ENCODE data around the gene VPS9D1.

Gene VPS9D1

DNA sequence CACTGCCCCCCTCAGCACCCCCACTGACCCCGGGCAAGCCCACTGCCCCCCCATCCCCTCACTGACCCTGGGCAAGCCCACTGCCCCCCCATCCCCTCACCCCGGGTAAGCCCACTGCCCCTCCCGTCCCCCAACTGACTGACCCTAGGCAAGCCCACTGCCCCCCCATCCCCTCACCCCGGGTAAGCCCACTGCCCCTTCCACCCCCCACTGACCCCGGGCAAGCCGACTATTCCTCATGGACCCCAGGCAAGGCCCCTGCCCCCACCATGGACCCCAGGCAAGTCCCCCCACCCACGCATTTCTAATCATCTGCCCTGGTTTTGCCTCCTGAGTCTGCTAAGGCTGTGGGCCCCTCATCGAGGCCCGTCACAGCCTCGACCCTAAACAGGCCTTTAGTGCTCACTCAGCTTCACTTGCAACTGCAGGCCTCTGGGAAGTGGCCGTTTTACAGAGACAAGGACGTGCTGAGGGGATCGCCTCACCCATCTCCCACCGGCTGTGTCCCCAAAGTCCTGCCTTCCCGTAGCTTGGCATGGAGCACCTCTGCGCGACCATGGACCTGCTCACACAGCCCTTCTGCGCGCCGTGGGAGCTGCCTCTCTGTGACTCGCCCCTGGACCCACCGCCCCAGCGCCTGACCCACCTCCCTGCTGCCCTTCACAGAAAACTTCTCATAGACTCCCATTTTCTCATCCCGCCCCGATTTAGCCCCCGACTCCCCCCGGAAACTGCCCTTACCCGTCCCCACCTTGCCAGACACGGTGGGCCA is 3.6 kb downstream of the VPS9D1 start:
- H3K27ac ChIP-seq = no peak overlapping the region
- DNase-seq (ENCODE audit: low spot score) = no peak
- H3K4me3 ChIP-seq = no peak overlapping the region
- TF ChIP-seq, protein P1, sequence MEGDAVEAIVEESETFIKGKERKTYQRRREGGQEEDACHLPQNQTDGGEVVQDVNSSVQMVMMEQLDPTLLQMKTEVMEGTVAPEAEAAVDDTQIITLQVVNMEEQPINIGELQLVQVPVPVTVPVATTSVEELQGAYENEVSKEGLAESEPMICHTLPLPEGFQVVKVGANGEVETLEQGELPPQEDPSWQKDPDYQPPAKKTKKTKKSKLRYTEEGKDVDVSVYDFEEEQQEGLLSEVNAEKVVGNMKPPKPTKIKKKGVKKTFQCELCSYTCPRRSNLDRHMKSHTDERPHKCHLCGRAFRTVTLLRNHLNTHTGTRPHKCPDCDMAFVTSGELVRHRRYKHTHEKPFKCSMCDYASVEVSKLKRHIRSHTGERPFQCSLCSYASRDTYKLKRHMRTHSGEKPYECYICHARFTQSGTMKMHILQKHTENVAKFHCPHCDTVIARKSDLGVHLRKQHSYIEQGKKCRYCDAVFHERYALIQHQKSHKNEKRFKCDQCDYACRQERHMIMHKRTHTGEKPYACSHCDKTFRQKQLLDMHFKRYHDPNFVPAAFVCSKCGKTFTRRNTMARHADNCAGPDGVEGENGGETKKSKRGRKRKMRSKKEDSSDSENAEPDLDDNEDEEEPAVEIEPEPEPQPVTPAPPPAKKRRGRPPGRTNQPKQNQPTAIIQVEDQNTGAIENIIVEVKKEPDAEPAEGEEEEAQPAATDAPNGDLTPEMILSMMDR (IDR thresholded peaks at IDR 0.05) = no peak

DNA sequence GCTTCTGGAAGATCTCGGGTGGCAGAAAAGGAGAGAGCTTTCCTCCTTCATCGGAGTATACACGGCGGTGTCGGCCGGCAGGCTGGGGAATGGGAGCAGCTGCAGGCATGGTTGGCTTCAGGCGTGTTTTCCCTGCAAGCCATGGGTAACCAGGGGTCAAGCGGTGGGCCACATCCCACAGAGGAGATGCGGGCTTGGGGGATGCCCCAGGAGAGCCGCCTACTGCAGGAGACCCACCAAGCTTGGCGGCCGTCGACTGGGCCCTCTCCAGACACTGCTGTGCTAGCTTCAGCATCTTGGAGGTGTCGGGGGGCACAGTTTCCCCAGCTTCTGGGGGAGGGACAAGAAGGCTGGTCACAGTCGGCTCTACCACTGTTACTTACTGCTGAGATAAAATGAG is 4.2 kb downstream of the VPS9D1 start:
- no peak for DNase-seq (ENCODE audit: low spot score)
- TF ChIP-seq, protein P1 (IDR thresholded peaks at IDR 0.05) = no peak

DNA sequence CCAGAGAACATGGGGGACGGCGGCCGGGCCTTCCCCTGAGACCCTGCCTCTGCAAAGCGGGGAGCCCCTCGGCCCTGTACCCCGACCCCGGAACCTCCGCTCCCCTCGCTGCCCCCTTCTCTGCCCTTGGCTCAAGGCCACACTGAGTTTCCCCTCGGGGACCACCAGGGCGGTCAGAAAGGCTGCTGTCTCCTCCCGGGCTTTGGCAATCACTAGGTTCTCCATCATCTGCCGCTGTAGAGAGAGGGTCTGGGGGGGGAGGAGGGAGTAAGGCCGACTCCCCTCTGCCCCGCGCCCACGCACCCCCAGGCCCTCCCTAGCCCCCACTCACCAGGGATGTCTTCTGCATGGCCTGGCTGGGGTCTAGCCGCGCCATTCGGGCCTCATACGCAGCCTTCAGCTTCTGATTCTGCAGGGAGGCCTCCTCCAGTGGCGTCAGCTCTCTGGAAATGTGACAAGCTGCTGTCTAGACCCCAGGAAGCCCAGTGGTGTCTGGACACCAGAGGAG is 8.4 kb downstream of the VPS9D1 start:
- TF ChIP-seq, protein P1 (IDR thresholded peaks at IDR 0.05) = no peak
- no peak for DNase-seq (ENCODE audit: low spot score)
- Histone ChIP-seq H3K4me3 (peak overlapping the region; percentile 48), H3K27ac (no peak overlapping the region)

More for the DNA sequence above, 4.2 kb downstream of the VPS9D1 start:
- no peak overlapping the region for H3K27ac ChIP-seq
- H3K4me3 ChIP-seq = no peak overlapping the region

DNA sequence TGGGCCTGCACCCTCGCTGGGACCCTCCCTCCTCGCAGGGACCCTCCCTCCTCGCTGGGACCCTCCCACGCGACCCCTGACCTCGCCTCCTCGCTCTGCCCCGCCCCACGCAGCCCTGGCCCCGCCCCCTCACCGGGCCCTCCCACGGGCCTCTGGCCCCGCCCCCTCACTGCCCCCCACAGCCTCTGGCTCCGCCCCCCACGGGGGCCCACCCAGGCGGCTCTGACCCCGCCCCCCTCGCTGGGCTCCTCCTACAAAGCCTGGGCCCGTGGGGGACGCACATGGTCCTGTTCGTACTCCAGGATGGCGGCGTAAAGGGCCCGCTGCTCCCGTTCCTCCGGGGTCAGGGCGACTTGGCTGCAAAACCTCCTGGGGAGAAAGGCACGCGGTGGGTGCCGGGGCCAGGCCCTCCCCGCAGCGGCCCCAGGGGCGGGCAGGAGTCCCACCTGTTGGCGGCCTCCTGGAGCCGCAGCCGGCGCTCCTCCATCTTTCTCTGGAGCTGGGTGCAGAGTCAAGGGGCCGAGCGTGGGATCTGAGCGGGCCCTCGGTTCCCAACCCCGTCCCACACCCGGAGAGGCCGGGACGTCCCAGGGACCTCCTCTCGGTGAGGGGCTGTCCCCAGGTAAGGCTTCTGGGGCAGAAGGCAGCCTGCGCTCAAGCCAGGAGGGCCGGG is 9.0 kb downstream of the VPS9D1 start:
- no peak for DNase-seq (ENCODE audit: low spot score)
- TF ChIP-seq, protein P1 (IDR thresholded peaks at IDR 0.05) = no peak
- no peak overlapping the region for H3K27ac ChIP-seq
- H3K4me3 ChIP-seq = peak overlapping the region; percentile 48

DNA sequence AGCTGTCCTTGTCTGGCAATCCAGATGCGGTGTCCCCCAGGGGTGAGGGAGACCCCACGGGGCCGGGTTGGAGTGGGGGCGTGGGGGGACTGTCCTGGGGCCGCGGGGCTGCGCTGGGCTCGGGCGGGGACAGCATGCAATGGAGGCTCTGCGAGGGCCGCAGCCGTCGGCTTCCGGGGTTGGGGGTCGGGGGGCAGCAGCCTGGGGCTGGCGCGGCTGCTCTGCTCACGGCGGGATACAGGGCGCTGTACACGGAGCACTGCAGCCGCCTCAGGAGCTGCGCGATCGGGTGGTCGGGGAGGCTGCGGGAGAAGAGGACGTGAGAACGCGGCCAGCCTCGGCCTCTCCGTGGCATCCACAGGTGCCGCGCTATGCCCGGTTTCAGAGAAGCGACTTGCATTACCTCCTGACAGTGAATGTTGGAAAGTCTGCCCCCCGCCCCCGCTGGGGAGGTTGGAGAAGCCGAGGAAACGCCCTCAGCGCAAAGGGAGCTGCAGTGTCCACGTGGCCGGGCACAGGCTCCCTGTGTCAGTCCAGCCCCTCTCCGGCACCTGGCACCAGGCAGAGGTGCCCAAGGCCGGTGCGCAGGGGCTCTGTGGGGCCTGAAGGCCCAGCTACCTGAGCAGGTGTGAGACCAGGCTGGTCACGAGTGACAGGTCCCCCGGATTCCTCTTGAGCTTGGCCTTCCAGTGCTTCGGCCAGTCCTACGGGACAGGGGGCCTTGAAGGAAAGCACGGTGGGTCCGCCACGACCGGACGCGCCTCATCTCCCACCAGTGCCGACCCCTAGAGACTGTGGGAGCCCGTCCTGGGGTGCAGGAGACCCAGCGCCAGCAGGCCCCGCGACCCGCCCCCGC is 9.8 kb downstream of the VPS9D1 start:
- Histone ChIP-seq H3K4me3 (no peak overlapping the region), H3K27ac (no peak overlapping the region)
- TF ChIP-seq, protein P1 (IDR thresholded peaks at IDR 0.05) = no peak
- DNase-seq (ENCODE audit: low spot score) = no peak

DNA sequence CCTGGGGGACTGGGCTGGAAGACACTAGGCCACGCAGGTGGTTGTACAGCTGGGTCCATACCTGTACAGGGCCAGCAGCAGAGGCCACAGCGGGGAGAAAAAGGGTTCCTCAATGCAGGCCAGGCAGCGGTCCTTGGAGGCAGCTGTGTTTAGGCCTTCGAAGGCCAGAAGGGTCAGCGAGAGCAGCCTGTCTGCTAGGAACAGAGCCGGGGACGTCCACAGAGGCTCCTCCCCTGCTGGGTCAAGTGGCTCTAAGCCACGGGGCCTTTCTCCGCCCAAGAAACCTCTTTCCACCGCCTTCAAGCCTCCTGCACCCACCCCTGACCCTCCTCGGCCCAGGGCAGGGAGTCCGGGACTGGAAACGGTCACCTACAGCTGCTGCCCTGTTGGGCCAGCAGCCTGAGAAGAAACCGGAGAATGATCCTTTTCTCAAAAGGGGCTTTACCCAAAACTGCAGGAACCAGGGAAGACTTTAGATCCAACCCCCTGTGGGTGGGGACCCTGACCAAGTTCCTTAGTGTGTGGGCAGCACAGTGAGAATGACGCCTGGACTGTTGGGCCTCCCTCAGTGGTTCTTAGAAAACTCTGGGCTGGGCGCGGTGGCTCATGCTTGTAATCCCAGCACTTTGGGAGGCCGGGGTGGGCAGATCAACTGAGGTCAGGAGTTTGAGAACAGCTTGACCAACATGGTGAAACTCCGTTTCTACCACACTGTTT is 10.8 kb downstream of the VPS9D1 start:
- TF ChIP-seq, protein P1 (IDR thresholded peaks at IDR 0.05) = no peak
- no peak for DNase-seq (ENCODE audit: low spot score)
- no peak overlapping the region for H3K4me3 ChIP-seq
- no peak overlapping the region for H3K27ac ChIP-seq
